ENCODE data around the gene ATP13A1.
"Not testable (repeated sequence)": the region's sequence is repeated elsewhere in the genome, so short reads cannot be mapped to it uniquely, and the experiment has no call there.

ATP13A1 gene

DNA sequence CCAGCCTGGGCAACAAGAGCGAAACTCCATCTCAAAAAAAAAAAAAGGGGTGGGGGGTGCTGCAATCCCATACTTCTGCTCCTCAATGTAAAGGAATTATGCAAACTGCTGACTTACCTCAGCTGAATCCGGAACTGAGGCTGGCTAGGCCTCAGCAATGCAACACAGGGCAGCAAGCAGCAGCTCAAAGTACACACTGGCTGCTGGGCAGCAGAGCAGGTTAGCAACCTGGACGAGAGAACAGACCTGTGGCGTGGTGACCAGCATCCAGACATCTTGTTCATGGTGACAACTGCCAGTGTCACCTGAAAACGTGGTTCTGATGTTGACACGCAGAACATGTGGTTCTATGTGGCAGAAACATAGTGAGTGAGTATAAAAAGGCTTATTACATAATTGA lies 41.4 kb upstream of the ATP13A1 start:
- H3K4me3 ChIP-seq (ENCODE audit: low read depth, low read length): no peak overlapping the region
- no peaks in the 10 kb centered on the region for H3K27me3 ChIP-seq (ENCODE audit: control insufficient read depth, insufficient read depth, low read length)
- H3K9ac ChIP-seq: no peak overlapping the region
- no peaks in the 10 kb centered on the region for H3K4me1 ChIP-seq
- peaks cover 6% of the 10 kb centered on the region for H3K36me3 ChIP-seq (ENCODE audit: control insufficient read depth, insufficient read depth, low read length)
- TF ChIP-seq CTCF (IDR thresholded peaks at IDR 0.05): no peak
- H3K27ac ChIP-seq: no peak overlapping the region
- peaks cover 9% of the 10 kb centered on the region for H3K9me3 ChIP-seq (ENCODE audit: control insufficient read depth, low read length)
- H3K79me2 ChIP-seq: no peaks in the 10 kb centered on the region
- no peak overlapping the region for H2AFZ ChIP-seq
- H3K4me2 ChIP-seq (ENCODE audit: low read length): no peak overlapping the region

DNA sequence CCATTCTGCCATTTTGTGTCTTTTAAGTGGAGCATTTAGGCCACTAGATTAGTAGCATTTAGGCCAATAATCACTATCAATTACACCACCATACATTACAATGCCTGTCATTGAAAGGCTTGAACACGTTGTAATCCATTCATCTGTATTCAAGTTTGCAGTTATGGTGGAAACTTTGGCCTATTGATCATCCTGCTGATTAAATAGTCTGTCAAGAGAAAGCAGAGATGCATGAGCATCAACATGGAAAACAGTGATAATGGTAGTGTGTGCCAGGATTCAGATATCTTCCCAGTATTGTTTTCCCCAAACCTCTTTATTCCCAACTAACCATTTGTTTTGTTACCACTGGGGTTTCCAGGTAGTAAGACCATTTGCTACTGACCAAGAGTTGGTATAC lies 37.0 kb upstream of the ATP13A1 start:
- H3K27me3 ChIP-seq (ENCODE audit: control insufficient read depth, insufficient read depth, low read length); H3K9ac ChIP-seq; H3K27ac ChIP-seq; H3K36me3 ChIP-seq (ENCODE audit: control insufficient read depth, insufficient read depth, low read length); H3K9me3 ChIP-seq (ENCODE audit: control insufficient read depth, low read length); H3K4me3 ChIP-seq (ENCODE audit: low read depth, low read length); H2AFZ ChIP-seq; H3K4me2 ChIP-seq (ENCODE audit: low read length); H3K79me2 ChIP-seq; H3K4me1 ChIP-seq: not testable (repeated sequence)

DNA sequence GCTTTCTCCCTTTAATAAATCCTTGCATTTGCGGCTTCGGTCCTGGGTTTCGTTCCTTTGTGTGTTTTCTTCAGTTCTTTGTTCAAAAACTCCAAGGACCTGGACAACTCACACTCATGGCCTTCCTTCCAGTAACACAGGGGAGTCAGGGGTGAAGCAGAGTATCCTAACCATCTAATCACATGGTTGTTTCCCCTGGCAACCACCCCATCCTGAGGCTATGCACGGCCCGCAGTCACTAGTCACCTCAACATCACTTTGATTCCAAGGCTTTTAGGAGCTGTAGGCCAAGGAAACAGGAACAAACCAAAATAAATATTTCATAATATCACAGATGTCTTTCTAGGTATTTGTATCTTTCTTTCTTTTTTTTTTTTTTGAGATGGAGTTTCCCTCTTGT lies 34.1 kb upstream of the ATP13A1 start:
- H3K9me3 ChIP-seq (ENCODE audit: control insufficient read depth, low read length): no peaks in the 10 kb centered on the region

DNA sequence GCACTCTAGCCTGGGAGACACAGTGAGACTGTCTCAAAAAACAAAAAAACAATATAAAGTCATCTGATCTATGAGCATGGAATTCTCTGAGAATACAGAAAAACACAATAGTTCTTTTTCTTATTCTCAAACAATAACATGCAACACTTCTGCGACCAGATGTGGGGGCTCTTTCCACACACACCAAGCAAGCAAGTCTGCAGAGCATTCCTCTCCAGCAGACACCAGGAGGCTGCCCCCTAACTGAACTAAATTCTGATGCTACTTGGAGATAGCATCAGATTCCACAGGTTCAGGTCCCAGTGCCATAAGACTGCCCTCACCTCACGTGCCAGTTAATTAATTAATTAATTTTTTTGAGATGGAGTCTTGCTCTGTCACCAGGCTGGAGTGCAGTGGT lies 32.9 kb upstream of the ATP13A1 start:
- H3K27me3 ChIP-seq (ENCODE audit: control insufficient read depth, insufficient read depth, low read length): no peaks in the 10 kb centered on the region
- H3K4me2 ChIP-seq (ENCODE audit: low read length): no peak overlapping the region
- no peaks in the 10 kb centered on the region for H3K79me2 ChIP-seq
- H3K4me1 ChIP-seq: no peaks in the 10 kb centered on the region
- H3K9ac ChIP-seq: no peak overlapping the region
- no peak overlapping the region for H3K4me3 ChIP-seq (ENCODE audit: low read depth, low read length)
- no peaks in the 10 kb centered on the region for H3K36me3 ChIP-seq (ENCODE audit: control insufficient read depth, insufficient read depth, low read length)
- TF ChIP-seq CTCF (IDR thresholded peaks at IDR 0.05): no peak
- H3K9me3 ChIP-seq (ENCODE audit: control insufficient read depth, low read length): no peaks in the 10 kb centered on the region
- H2AFZ ChIP-seq: no peak overlapping the region
- H3K27ac ChIP-seq: no peak overlapping the region

More for the DNA sequence above, 34.1 kb upstream of the ATP13A1 start:
- Histone ChIP-seq H3K27ac (no peak overlapping the region), H3K4me1 (no peaks in the 10 kb centered on the region), H3K27me3 (ENCODE audit: control insufficient read depth, insufficient read depth, low read length) (no peaks in the 10 kb centered on the region), H3K4me3 (ENCODE audit: low read depth, low read length) (no peak overlapping the region), H3K79me2 (no peaks in the 10 kb centered on the region), H3K4me2 (ENCODE audit: low read length) (no peak overlapping the region), H3K9ac (no peak overlapping the region), H3K36me3 (ENCODE audit: control insufficient read depth, insufficient read depth, low read length) (no peaks in the 10 kb centered on the region), H2AFZ (no peak overlapping the region)
- no peak for TF ChIP-seq CTCF (IDR thresholded peaks at IDR 0.05)

- Histone ChIP-seq H2AFZ (no peak overlapping the region), H3K27ac (no peak overlapping the region), H3K9me3 (ENCODE audit: control insufficient read depth, low read length) (no peaks in the 10 kb centered on the region), H3K4me3 (ENCODE audit: low read depth, low read length) (no peak overlapping the region), H3K9ac (no peak overlapping the region), H3K27me3 (ENCODE audit: control insufficient read depth, insufficient read depth, low read length) (no peaks in the 10 kb centered on the region), H3K4me1 (no peaks in the 10 kb centered on the region), H3K79me2 (no peaks in the 10 kb centered on the region), H3K4me2 (ENCODE audit: low read length) (no peak overlapping the region), H3K36me3 (ENCODE audit: control insufficient read depth, insufficient read depth, low read length) (no peaks in the 10 kb centered on the region)
- no peak for TF ChIP-seq CTCF (IDR thresholded peaks at IDR 0.05)
Observed at GRCh38 chr19:19691683-19692082, 28.2 kb upstream of the ATP13A1 start.

GRCh38 chr19:19689023-19689422 lies 25.5 kb upstream of the ATP13A1 start:
- not testable (repeated sequence) for H3K9me3 ChIP-seq (ENCODE audit: control insufficient read depth, low read length); H3K4me2 ChIP-seq (ENCODE audit: low read length); H3K36me3 ChIP-seq (ENCODE audit: control insufficient read depth, insufficient read depth, low read length); H3K4me1 ChIP-seq; H3K4me3 ChIP-seq (ENCODE audit: low read depth, low read length); H3K9ac ChIP-seq; H3K27me3 ChIP-seq (ENCODE audit: control insufficient read depth, insufficient read depth, low read length); H3K79me2 ChIP-seq; H3K27ac ChIP-seq; H2AFZ ChIP-seq

Data from parathyroid adenoma (tissue), 2 donors.